SK-N-SH (cell line): ENCODE data around the gene LOC101059915.

Source experiments
- EZH2phosphoT487 ChIP-seq: fragments of 200-600 bp; sonication (generic); IDR thresholded peaks from 2 replicates; pipeline ENCODE4 v1.6.1; 2017; ENCODE audit warnings: low read depth, mixed run types, mild to moderate bottlenecking, antibody characterized with exemption, moderate library complexity, borderline replicate concordance
- MXI1 ChIP-seq: IDR thresholded peaks from 2 replicates; pipeline ENCODE4 v1.6.1; 2012; ENCODE audit warnings: mild to moderate bottlenecking, low read depth, low read length, improper control_type of control experiment
- POLR2AphosphoS5 ChIP-seq: IDR thresholded peaks from 2 replicates; pipeline ENCODE4 v1.6.1; 2012; ENCODE audit warnings: low read depth, low read length
- RAD21 ChIP-seq: IDR thresholded peaks from 2 replicates; pipeline ENCODE4 v1.6.1; 2012; ENCODE audit warnings: mild to moderate bottlenecking, low read length
- REST ChIP-seq: IDR thresholded peaks from 2 replicates; pipeline ENCODE4 v1.6.1; 2012; ENCODE audit warnings: mild to moderate bottlenecking, low read depth, low read length, moderate library complexity
- SMC3 ChIP-seq: IDR thresholded peaks from 2 replicates; pipeline ENCODE4 v1.6.1; 2012; ENCODE audit warnings: low read depth, low read length, improper control_type of control experiment
- TAF1 ChIP-seq: IDR thresholded peaks from 2 replicates; pipeline ENCODE4 v1.6.1; 2012; ENCODE audit warnings: low read depth, mild to moderate bottlenecking, low read length, moderate library complexity, borderline replicate concordance
- TF ChIP-seq, protein P1 (sequence below): fragments of 200-600 bp; sonication (generic); IDR thresholded peaks from 2 replicates; pipeline ENCODE4 v1.6.1; 2017; ENCODE audit warnings: antibody characterized with exemption, mild to moderate bottlenecking, moderate library complexity

- TF ChIP-seq RAD21 (no peak), TAF1 (no peak), SMC3 (no peak), EZH2phosphoT487 (no peak), MXI1 (no peak), POLR2AphosphoS5 (no peak), REST (no peak)
- TF ChIP-seq, protein P1, sequence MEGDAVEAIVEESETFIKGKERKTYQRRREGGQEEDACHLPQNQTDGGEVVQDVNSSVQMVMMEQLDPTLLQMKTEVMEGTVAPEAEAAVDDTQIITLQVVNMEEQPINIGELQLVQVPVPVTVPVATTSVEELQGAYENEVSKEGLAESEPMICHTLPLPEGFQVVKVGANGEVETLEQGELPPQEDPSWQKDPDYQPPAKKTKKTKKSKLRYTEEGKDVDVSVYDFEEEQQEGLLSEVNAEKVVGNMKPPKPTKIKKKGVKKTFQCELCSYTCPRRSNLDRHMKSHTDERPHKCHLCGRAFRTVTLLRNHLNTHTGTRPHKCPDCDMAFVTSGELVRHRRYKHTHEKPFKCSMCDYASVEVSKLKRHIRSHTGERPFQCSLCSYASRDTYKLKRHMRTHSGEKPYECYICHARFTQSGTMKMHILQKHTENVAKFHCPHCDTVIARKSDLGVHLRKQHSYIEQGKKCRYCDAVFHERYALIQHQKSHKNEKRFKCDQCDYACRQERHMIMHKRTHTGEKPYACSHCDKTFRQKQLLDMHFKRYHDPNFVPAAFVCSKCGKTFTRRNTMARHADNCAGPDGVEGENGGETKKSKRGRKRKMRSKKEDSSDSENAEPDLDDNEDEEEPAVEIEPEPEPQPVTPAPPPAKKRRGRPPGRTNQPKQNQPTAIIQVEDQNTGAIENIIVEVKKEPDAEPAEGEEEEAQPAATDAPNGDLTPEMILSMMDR = no peak
Measured at GRCh38 chrX:71636438-71637252, 30.7 kb upstream of the LOC101059915 start.
